ENCODE data around the gene SLC25A3. TPM values are rescaled to one million over a fixed set of nuclear protein-coding genes. Genes with fewer than 3 reads are reported as not detected.
A peak's percentile ranks its signal among the peaks of the same experiment; 100 is the strongest.

SLC25A3 gene
- total and polyA plus RNA-seq, 9 of the 15 experiments (the other 6 are each of a cell fraction or from before 2014, with no cell fraction given), result 264 to 766 (median 495) TPM

DNA sequence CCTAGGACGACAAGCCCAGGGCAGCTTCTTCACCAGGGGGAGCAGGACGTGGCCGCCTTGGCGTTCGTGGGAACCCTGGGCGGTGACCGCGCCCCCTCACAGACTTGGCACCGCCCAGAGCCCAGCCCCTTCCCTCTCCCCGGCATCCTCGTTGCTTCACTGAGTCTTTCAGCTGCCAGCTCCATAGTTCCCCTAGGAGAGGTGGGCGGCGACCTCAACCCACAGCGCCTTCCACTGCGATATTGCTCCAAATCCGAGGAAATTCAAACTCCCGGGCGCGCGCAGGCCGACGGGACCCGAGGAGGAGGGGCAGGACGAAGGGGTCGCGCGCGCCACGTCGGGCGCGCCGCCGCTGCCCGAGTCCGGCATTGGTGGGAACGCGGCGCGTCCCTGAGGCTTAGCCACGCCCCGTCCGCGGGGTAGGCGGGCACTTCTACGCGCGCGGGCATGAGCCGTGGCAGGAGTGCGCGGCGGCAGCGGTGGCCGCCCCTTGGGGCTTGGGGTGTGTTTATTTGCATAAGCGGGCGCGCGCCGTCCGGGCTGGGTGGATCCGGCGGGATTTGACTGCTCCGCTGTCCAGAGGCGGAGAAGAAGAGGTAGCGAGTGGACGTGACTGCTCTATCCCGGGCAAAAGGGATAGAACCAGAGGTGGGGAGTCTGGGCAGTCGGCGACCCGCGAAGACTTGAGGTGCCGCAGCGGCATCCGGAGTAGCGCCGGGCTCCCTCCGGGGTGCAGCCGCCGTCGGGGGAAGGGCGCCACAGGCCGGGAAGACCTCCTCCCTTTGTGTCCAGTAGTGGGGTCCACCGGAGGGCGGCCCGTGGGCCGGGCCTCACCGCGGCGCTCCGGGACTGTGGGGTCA is 51.5 kb downstream of the SLC25A3 start, which contains the start of the genes APAF1 and IKBIP (continued):
- TF ChIP-seq SMAD1 (IDR thresholded peaks at IDR 0.05; ENCODE audit: low read depth, low read length, partially characterized antibody) (no peak), CHCHD3 (CRISPR knock-in tag; IDR thresholded peaks at IDR 0.05) (no peak), CREB1 (IDR thresholded peaks at IDR 0.05) (peak; percentile 57; the same call in 1 of the 2 replicates), CREB1 (CRISPR knock-in tag; IDR thresholded peaks at IDR 0.05) (no peak; the same call in 1 of the 2 replicates), SLC30A9 (CRISPR knock-in tag; IDR thresholded peaks at IDR 0.05) (no peak), ZEB2 (IDR thresholded peaks at IDR 0.05) (no peak), RCOR1 (IDR thresholded peaks at IDR 0.05; ENCODE audit: borderline replicate concordance in 1 of 2, low read depth in 2 of 2, low read length in 2 of 2) (peak in 1 of 2 experiments; percentile 6; a peak in 2 of 4 replicates), ETV1 (tag; conservative IDR thresholded peaks at IDR 0.05; ENCODE audit: low read depth) (0 out of 2 replicates have a peak, but pooled peaks have one; percentile 9), ZBTB1 (CRISPR knock-in tag; IDR thresholded peaks at IDR 0.05; ENCODE audit: borderline replicate concordance, low read depth) (no peak), SP1 (CRISPR knock-in tag; IDR thresholded peaks at IDR 0.05) (peak; percentile 87), GABPA (tag; conservative IDR thresholded peaks at IDR 0.05; ENCODE audit: low read depth) (no peak; the same call in 1 of the 2 replicates), FOSL1 (tag; conservative IDR thresholded peaks at IDR 0.05) (no peak), SMAD3 (CRISPR knock-in tag; conservative IDR thresholded peaks at IDR 0.05) (no peak), DDX20 (tag; IDR thresholded peaks at IDR 0.05; ENCODE audit: low read depth) (no peak), PPARD (CRISPR knock-in tag; IDR thresholded peaks at IDR 0.05) (no peak), MCM3 (IDR thresholded peaks at IDR 0.05) (no peak), FOXJ2 (tag; IDR thresholded peaks at IDR 0.05) (no peak), CXXC5 (CRISPR knock-in tag; IDR thresholded peaks at IDR 0.05) (peak; percentile 61), SMARCE1 (IDR thresholded peaks at IDR 0.05) (no peak), HNRNPL (IDR thresholded peaks at IDR 0.05; ENCODE audit: low read depth, low read length) (peak; percentile 88), TCF3 (CRISPR knock-in tag; IDR thresholded peaks at IDR 0.05) (no peak), ZNF197 (CRISPR knock-in tag; IDR thresholded peaks at IDR 0.05; ENCODE audit: low read depth) (0 out of 2 replicates have a peak, but pooled peaks have one; percentile 73)
- TF ChIP-seq, protein P1, sequence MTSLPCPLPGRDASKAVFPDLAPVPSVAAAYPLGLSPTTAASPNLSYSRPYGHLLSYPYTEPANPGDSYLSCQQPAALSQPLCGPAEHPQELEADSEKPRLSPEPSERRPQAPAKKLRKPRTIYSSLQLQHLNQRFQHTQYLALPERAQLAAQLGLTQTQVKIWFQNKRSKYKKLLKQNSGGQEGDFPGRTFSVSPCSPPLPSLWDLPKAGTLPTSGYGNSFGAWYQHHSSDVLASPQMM (CRISPR knock-in tag; IDR thresholded peaks at IDR 0.05), result no peak
- TF ChIP-seq, protein P2, sequence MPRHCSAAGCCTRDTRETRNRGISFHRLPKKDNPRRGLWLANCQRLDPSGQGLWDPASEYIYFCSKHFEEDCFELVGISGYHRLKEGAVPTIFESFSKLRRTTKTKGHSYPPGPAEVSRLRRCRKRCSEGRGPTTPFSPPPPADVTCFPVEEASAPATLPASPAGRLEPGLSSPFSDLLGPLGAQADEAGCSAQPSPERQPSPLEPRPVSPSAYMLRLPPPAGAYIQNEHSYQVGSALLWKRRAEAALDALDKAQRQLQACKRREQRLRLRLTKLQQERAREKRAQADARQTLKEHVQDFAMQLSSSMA (CRISPR knock-in tag; IDR thresholded peaks at IDR 0.05), result no peak
- TF ChIP-seq, protein P3, sequence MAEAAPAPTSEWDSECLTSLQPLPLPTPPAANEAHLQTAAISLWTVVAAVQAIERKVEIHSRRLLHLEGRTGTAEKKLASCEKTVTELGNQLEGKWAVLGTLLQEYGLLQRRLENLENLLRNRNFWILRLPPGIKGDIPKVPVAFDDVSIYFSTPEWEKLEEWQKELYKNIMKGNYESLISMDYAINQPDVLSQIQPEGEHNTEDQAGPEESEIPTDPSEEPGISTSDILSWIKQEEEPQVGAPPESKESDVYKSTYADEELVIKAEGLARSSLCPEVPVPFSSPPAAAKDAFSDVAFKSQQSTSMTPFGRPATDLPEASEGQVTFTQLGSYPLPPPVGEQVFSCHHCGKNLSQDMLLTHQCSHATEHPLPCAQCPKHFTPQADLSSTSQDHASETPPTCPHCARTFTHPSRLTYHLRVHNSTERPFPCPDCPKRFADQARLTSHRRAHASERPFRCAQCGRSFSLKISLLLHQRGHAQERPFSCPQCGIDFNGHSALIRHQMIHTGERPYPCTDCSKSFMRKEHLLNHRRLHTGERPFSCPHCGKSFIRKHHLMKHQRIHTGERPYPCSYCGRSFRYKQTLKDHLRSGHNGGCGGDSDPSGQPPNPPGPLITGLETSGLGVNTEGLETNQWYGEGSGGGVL (CRISPR knock-in tag; IDR thresholded peaks at IDR 0.05), result no peak
- TF ChIP-seq, protein P4, sequence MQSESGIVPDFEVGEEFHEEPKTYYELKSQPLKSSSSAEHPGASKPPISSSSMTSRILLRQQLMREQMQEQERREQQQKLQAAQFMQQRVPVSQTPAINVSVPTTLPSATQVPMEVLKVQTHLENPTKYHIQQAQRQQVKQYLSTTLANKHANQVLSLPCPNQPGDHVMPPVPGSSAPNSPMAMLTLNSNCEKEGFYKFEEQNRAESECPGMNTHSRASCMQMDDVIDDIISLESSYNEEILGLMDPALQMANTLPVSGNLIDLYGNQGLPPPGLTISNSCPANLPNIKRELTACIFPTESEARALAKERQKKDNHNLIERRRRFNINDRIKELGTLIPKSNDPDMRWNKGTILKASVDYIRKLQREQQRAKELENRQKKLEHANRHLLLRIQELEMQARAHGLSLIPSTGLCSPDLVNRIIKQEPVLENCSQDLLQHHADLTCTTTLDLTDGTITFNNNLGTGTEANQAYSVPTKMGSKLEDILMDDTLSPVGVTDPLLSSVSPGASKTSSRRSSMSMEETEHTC (IDR thresholded peaks at IDR 0.05), result no peak

Data from K562 (cell line).